ENCODE measurements around the gene MORN1.

- TF ChIP-seq CTCF (IDR thresholded peaks at IDR 0.05; ENCODE audit: low read length), result no peak
- no peak for TF ChIP-seq EZH2 (IDR thresholded peaks at IDR 0.05; ENCODE audit: borderline replicate concordance, low read length)
These were observed 5.8 kb upstream of the MORN1 start for GRCh38 chr1:2397007-2397679.

Measured in OCI-LY1 (cell line).